T1000 (cell line): ENCODE measurements around the gene MARCKSL1.
"Not testable (repeated sequence)": the region's sequence is repeated elsewhere in the genome, so short reads cannot be mapped to it uniquely, and the experiment has no call there.

Source experiments
- DNase-seq: peaks from one replicate; lab custom pipeline; 2025; ENCODE audit warnings: mixed read lengths; lab: John Stamatoyannopoulos, UW

The MARCKSL1 gene

GRCh38 chr1:32333251-32333963, 2.6 kb downstream of the MARCKSL1 start:
- no peak for DNase-seq

- no peak for DNase-seq
Measured at GRCh38 chr1:32332290-32333079, 3.5 kb downstream of the MARCKSL1 start.

DNA sequence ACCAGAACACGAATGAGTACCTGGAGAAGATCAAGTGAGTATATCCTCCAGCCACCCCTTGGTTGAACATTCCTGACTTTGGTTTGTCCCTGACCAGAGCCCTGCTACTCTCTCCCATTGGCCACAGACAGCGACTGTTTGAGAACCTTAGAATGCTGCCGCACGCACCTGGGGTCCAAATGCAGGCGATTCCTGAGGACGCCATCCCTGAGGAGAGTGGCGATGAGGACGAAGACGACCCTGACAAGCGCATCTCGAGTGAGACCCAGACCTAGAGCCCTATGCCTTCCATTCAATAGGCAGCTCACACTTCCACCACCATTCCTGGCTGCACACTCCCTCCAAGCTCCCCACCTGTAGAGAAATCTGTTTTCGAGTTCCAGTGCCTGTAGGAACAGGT, 4.5 kb downstream of the MARCKSL1 start:
- DNase-seq: no peak

GRCh38 chr1:32330558-32331151, 5.4 kb downstream of the MARCKSL1 start:
- no peak for DNase-seq

GRCh38 chr1:32329931-32330466, 6.0 kb downstream of the MARCKSL1 start:
- no peak for DNase-seq

GRCh38 chr1:32327204-32327603, 8.8 kb downstream of the MARCKSL1 start:
- DNase-seq: no peak

GRCh38 chr1:32321712-32322291, 14.2 kb downstream of the MARCKSL1 start:
- DNase-seq: no peak

GRCh38 chr1:32318127-32318869, 17.7 kb downstream of the MARCKSL1 start:
- DNase-seq: no peak

DNA sequence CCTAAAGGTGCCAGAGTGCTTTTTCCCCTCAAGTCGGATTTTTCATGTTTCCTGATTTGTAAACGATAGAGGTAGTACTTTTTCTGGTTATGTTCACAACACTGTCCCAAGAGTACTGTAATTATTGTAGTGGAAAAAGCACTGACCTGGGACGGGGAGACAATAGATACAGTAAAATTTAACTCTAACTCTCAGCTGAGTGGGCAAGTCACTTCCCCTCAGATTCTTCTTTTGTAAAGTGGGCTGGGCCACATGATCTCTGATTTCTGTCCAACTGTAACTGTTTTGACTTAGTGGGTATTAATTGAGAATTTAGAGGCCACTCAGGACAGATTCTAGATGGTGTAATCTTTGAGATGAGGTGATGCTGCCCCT, 19.1 kb downstream of the MARCKSL1 start:
- DNase-seq: no peak

- DNase-seq: no peak
Measured at GRCh38 chr1:32311709-32312393, 24.2 kb downstream of the MARCKSL1 start.

- no peak for DNase-seq
Measured at GRCh38 chr1:32309960-32310359, 26.1 kb downstream of the MARCKSL1 start.

DNA sequence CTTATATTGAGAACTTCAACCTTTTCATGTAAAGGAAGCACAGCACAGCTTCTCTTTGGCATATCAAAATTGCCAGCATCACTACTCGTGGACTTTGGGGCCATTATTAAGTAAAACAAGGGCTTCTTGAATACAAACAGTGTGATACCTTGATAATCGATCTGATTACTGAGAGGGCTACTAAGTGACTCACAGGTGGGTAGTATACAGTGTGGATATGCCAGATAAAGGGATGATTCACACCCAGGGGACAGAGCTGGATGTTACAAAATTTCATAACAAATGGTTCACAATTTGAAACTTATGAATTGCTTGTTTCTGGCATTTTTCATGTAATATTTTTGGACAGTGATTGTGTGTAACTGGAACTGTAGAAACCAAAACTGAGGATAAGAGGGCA, 28.7 kb downstream of the MARCKSL1 start:
- no peak for DNase-seq

DNA sequence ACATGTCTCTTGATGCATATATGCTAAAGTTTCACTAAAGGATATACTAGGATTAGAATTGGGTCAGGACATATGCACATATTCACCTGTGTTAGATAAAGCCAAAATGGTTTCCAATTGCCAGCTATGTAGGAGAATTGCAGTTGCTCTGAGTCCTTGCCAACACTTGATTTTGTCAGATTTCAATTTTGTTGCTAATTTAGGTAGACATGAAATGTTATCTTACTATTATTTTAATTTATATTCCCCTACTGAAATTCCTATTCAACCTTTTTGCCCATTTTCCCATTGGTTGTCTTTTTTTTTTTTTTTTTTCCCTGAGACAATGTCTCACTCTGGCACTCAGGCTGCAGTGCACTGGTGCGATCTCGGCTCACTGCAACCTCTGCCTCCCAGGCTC, 30.7 kb downstream of the MARCKSL1 start:
- DNase-seq: no peak

DNA sequence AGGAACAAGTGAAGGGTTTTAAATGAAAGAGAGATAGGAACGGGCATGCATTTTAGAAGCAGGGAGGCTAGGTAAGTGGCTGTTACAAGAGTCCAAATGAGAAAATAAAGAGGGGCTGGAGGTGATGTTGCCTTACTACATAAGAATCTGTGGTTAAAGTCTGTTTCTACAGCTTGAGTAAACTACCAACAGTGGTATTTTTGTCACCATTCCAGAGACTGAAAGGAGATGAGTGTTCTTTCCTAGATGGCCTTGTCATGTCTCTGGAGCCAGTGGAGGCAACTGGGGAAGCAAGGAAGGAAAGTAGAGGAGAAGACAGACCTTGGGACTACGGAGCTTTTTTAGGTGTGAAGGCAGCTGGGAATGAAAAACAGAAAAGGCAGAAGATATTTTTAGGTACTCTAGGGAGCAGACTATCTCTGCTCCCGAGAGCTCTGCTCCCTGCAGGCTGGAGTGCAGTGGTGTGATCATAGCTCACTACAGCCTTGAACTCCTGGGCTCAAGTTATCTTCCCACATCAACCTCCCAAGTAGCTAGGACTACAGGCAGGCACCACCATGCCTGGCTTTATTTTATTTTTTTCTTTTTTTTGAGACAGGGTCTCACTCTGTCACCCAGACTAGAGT, 31.9 kb downstream of the MARCKSL1 start:
- DNase-seq: no peak

DNA sequence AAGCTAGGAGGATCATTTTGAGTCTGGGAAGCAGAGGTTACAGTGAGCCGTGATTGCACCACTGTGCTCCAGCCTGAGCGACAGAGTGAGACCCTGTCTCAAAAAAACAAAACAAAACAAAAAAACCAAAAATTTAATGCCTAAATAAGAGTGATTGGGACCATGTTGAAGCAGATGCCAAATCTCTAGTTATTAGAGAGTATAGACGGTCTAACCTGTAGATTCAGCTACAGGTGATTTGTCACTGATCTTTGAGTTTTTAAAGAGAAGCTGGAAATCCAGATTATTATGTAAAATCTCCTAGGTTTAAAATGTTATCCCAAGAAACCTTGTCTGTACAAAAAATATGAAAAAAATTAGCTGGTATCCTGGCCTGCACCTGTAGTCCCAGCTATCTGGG, 32.7 kb downstream of the MARCKSL1 start:
- DNase-seq: no peak

DNA sequence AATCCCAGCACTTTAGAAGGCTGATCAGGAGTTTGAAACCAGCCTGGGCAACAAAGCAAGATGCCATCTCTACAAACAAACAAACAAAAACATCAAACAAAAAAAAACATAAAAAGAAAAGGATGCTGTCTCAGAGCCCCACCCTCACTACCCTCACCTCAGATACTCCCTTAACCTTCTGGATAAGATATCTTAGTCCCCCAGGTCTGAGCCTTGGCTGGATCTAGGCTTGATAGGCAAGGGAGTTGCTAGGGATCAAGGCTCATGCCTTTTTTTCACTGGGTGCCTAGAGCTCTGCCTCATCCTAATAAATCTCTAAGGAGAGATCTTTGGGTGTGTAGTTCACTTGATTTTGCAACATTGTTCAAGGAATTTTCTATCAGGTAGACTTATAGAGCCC, 36.7 kb downstream of the MARCKSL1 start:
- DNase-seq: no peak

- not testable (repeated sequence) for DNase-seq
Measured at GRCh38 chr1:32298211-32298610, 37.8 kb downstream of the MARCKSL1 start.

- peak; percentile 92 for DNase-seq
Measured at GRCh38 chr1:32291708-32292538, 44.1 kb downstream of the MARCKSL1 start, which contains the start of gene HDAC1. HDAC1 (plus strand) TSS chr1:32292083; CDS start chr1:32292170, 87 bp downstream.

DNA sequence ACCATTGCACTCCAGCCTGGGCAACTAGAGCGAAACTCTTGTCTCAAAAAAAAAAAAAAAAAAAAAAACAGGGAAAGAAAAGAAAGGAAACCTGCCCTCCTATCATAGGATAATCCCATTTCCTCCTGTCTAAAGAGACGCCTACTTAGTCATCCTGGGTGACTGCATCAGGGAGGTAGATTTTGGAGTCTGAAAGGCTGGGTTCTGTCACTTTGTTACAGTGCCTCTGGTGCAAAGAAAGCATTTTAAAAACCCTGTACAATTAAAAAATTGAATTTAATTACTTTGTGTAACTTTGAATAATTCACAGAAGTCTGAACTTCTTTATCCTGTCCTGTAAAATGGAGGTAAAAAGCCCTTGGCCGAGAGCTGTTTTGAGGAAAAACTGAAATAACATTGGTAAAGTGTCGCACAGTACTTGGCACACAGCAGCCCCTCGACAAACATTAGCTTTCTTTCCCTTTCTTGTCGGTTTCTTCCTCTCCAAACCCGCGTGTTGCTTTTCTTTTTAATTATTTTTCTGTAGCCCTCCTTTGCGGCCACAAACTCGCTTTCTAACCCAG, 44.8 kb downstream of the MARCKSL1 start:
- DNase-seq: no peak
